Rectal smooth muscle tissue (tissue), 1 donor: ENCODE measurements around the gene CACFD1.

ENCODE experiments used
- H3K27ac ChIP-seq: one replicate; pipeline ENCODE4 v1.7.0; 2013; ENCODE audit warnings: low read depth, low read length, inconsistent platforms
- H3K27me3 ChIP-seq: one replicate; pipeline ENCODE4 v1.7.0; 2013; ENCODE audit warnings: low read length; ENCODE audit not compliant: control insufficient read depth, insufficient read depth
- H3K36me3 ChIP-seq: one replicate; pipeline ENCODE4 v1.7.0; 2013; ENCODE audit warnings: low read length; ENCODE audit not compliant: control insufficient read depth, insufficient read depth
- H3K4me1 ChIP-seq: one replicate; pipeline ENCODE4 v1.7.0; 2013; ENCODE audit warnings: low read length; ENCODE audit not compliant: control insufficient read depth, insufficient read depth
- H3K4me3 ChIP-seq: one replicate; pipeline ENCODE4 v1.7.0; 2013; ENCODE audit warnings: low read length
- H3K9ac ChIP-seq: one replicate; pipeline ENCODE4 v1.7.0; 2013; ENCODE audit warnings: low read length

CACFD1 gene

DNA sequence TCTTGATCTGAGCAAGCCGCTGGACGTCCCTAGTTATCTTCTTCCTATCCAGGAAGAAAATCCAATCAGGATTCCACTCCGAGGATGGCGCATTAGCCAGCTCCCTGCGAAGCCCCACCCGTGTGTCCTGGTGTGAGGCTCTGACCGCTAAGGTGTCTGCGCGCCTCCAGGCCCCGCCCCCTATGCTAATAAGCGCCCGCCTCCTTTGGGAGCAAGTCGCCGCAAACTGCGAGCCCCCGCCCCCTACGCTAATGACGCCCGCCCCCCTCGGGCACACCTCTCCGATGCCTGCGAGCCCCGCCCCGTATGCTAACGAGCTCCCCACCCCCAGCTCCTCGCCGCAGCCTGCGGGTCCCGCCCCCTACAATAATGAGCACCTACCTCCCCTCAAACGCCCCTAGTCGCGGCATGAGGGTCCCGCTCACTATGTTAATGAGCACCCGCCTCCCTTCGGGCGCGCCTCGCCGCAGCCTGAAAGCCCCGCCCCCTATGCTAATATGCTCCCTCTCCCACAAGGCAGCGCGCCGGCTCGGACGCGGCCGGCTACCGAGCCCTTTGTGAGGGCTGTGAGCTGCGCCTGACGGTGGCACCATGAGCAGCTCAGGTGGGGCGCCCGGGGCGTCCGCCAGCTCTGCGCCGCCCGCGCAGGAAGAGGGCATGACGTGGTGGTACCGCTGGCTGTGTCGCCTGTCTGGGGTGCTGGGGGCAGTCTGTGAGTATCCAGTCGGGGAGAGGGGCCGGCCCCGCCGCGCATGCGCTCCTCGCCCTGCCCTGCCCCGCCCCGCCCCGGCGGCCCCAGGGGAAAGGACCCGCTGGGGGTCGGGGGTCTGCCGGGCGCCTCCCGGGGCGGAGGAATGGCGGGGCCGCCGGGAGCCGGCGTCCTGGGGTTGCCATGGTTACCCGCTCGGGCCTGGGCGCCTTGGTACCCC, at the start of gene CACFD1:
Gene CACFD1 (plus strand): TSS at position 503 of the 929 bp plus-strand sequence. CDS start 89 bp downstream, at position 592.
- no peaks in the 10 kb centered on the region for H3K36me3 ChIP-seq
- H3K9ac ChIP-seq: peak within 1 kb of the TSS; percentile 83
- peak within 1 kb of the TSS; percentile 90 for H3K27ac ChIP-seq
- H3K4me1 ChIP-seq: peaks cover 4% of the 10 kb centered on the region
- H3K27me3 ChIP-seq: no peaks in the 10 kb centered on the region
- H3K4me3 ChIP-seq: peak within 1 kb of the TSS; percentile 73

DNA sequence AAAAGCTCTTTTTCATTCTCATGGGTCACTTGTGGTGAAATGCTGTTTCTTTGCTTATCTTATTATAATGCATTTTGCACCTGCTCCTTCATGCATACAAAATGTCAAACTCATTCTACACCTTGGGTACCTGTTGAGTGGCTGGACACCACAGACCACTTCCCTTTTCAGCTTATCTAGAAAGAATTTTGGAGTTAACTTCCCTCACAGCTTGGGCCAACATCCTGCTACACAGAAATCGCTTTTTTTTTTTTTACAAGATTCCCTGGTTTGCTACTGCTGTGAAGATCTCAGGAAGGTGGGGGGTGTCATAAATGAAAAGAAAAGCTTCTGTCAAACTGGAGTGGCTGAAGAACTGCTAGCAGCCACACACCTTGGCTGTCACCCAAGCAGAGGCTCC, 44.6 kb upstream of the CACFD1 start:
- Histone ChIP-seq H3K36me3 (peaks cover 34% of the 10 kb centered on the region), H3K9ac (no peak overlapping the region), H3K27me3 (no peaks in the 10 kb centered on the region), H3K27ac (no peak overlapping the region), H3K4me3 (no peak overlapping the region), H3K4me1 (peaks cover 7% of the 10 kb centered on the region)

DNA sequence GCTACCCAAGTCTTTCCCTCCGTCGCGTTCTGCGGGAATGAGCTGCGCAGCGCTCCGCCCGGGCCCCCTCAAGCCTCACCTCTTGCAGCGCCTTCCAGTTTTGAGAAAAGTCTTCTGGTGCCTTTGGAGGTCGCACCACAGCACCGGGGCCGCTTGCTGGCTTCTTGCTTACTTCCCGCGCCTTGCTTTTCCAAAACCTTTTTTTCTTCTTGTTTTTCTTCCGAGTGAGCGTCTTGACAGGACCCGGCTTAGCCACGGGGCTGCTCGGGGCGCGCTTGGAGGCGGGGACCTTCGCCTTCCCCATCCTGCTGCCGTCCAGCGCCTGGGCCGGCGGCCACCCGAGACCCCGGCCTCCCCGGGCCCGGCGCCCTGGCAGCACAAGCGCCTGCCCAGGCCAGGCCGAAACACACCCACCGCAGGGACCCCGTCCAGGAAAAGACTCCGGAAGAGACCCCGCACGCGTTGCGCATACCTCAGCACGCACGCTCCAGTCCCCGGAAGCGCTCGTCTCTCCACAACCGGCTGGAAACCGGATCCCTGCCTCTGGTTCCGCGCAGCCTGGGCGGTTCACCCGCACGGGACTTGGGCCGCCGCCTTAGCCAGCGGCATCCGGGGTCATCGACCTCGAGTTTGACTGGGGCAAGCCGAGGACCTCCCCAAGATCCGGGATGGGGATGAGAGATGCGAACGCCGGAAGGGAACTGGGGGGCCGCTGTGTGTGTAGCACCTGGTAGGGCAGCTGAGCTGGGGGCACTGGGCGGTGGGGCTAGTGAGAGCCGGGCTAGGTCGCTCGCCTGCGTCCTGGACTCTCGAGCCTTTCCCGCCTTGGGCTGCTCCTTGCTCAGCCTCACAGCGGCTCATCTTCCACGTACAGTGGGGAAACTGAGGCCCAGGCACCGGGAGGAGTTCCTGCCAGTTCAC, 42.0 kb upstream of the CACFD1 start, which contains the start of gene REXO4:
Gene REXO4 (minus strand): TSS at position 470 of the 921 bp plus-strand sequence. CDS start 166 bp downstream, at position 304.
- Histone ChIP-seq H3K27ac (peak within 1 kb of the TSS; percentile 92), H3K4me1 (peaks cover 7% of the 10 kb centered on the region), H3K27me3 (no peaks in the 10 kb centered on the region), H3K4me3 (peak within 1 kb of the TSS; percentile 91), H3K36me3 (peaks cover 16% of the 10 kb centered on the region), H3K9ac (peak within 1 kb of the TSS; percentile 67)

DNA sequence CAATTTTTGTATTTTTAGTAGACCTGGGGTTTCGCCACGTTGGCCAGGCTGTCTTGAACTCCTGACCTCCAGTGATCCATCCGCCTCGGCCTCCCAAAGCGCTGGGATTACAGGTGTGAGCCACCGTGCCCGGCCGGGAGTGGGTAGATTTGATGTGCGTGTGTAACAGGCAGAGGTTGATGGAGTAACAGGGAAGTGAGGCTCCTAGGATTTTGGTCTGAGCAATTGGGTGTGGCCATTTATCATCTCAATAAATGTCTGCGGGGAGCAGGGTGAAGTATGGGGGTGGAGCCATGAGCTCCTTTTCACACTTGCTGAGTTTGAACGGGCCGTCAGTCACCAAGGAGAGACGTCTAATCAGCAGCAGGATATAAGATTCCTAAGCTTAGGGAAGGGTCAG, 40.8 kb upstream of the CACFD1 start:
- peaks cover 7% of the 10 kb centered on the region for H3K4me1 ChIP-seq
- H3K36me3 ChIP-seq: peaks cover 10% of the 10 kb centered on the region
- H3K27ac ChIP-seq: no peak overlapping the region
- H3K4me3 ChIP-seq: peak overlapping the region; percentile 91
- H3K9ac ChIP-seq: no peak overlapping the region
- H3K27me3 ChIP-seq: no peaks in the 10 kb centered on the region

DNA sequence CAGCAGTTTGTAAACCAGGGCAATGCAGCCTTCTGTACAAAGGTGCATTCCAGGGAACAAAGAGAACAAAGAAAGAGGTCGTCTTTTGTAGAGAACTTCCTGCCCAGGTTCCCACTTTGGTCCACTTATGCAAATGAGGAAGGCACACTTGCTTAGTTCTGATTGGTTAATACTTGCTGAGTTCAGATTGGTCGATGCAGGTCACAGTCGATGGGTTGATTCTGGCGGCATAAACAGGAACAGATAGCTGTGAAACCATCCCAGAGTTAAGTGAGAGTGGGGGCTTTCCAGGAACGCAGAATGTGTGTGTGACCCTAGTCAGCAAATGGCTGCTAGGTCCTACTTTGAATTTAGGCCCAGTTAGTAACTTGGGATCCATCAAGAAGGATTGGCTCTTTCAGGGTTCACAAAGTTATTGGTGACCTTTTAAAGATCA, 39.4 kb upstream of the CACFD1 start:
- peaks cover 2% of the 10 kb centered on the region for H3K36me3 ChIP-seq
- no peak overlapping the region for H3K27ac ChIP-seq
- no peak overlapping the region for H3K4me3 ChIP-seq
- H3K4me1 ChIP-seq: peaks cover 7% of the 10 kb centered on the region
- H3K27me3 ChIP-seq: no peaks in the 10 kb centered on the region
- H3K9ac ChIP-seq: no peak overlapping the region

DNA sequence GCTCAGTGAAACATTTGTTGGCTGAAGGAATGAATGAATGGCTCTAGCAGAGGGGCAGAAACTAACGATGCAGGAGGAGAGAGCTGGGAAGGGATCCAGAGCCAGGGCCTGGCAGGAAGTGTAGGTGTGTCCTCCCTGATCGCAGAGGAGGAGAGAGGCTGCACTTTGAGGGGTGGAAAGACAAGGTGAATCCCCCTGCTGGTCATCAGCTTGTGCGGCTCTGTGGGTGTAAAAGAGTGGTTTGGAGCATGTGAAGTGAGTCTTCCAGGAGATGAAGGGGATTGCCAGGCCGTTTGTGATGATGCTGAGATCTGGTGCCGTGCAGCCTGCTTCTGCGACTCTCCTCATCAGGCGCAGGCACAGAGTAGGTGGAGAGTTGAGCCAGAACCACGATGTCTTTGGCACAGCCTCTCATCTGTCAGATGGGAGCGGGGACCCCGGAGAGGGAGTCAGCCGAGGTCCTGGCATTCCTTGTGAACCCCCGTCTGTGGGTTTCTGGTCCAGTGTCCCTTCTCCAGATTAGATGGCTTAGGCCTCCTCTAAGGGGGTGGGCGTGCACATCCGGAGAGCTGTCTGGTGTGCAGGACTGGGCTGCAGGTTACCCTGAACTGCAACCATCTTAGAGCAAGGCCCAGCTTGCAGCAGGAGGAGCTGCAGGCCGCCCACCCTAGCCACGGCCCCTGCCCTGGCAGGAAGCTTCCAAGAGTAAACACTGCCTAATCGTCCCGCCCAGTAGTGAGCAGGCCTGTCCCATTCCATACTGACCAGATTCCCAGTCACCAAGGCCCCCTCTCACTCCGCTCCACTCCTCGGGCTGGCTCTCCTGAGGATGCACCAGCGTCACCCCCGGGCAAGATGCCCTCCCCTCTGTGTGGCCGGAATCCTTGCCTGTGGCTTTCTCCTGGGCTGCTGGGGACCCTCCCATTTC, 37.9 kb upstream of the CACFD1 start, which contains the start of gene ADAMTS13:
Gene ADAMTS13 (plus strand): TSS at position 753 of the 928 bp plus-strand sequence. CDS start 77 bp downstream, at position 830.
- Histone ChIP-seq H3K27me3 (peaks cover 5% of the 10 kb centered on the region), H3K4me1 (peaks cover under 1% of the 10 kb centered on the region), H3K4me3 (no peak within 1 kb of the TSS), H3K36me3 (no peaks in the 10 kb centered on the region), H3K9ac (no peak within 1 kb of the TSS), H3K27ac (no peak within 1 kb of the TSS)

DNA sequence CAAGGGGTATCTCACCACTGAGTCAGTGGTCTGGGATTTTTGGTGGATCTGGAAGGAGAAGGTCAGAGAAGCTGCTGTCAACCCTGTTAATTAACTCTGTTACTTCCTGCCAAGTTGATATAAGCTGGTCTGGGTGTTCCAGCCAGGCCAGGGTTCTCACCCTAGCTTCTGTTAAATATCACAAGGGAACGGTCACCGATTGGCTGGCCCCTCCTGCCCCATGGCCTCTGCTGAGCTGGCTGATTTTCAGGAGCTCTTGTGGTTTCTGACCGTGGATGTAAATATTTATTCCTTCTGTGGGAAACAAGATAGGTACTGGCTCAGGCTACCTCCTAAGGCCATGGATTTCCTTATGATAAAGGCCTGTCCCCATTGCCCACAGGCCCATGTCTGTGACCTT, 36.6 kb upstream of the CACFD1 start:
- no peak overlapping the region for H3K27ac ChIP-seq
- no peaks in the 10 kb centered on the region for H3K4me1 ChIP-seq
- no peak overlapping the region for H3K9ac ChIP-seq
- H3K27me3 ChIP-seq: peaks cover 9% of the 10 kb centered on the region
- H3K36me3 ChIP-seq: no peaks in the 10 kb centered on the region
- H3K4me3 ChIP-seq: no peak overlapping the region

DNA sequence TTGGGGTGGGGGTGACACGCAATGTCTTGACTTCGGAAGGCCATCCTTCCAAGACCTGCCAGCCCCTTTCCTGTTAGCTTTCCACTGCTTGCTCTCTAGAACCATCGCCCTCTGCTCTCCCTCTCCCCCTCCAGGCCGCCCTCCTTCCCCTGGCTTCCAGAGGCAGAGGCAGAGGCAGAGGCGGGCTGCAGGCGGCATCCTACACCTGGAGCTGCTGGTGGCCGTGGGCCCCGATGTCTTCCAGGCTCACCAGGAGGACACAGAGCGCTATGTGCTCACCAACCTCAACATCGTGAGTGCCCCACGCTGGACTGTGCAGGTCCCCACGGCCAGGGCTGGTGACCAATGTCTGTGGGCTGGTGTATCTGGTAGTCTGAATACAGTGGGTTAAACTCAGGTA, 35.6 kb upstream of the CACFD1 start:
- H3K9ac ChIP-seq: no peak overlapping the region
- peaks cover 9% of the 10 kb centered on the region for H3K27me3 ChIP-seq
- H3K4me1 ChIP-seq: no peaks in the 10 kb centered on the region
- H3K4me3 ChIP-seq: no peak overlapping the region
- H3K36me3 ChIP-seq: no peaks in the 10 kb centered on the region
- H3K27ac ChIP-seq: no peak overlapping the region

DNA sequence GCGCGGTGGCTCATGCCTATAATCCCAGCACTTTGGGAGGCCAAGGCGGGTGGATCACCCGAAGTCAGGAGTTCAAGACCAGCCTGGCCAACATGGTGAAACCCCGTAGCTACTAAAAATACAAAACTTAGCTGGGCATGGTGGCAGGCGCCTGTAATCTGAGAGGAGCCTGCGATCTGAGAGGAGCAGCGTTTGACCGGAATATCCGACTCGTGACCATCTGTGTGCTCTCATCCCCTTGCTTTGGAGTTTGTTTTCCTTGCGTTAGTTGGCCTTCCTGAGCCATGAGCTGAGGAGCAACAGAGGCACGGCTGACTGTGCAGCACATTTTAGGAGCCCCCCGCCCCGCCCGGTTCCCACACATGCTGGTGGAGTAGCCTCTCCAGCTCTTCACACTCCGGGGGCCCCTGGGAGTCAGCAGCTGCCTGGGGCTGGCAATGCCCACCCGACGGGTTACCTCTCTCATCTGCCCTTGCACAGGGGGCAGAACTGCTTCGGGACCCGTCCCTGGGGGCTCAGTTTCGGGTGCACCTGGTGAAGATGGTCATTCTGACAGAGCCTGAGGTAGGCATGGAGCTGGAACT, 34.6 kb upstream of the CACFD1 start:
- Histone ChIP-seq H3K27ac (no peak overlapping the region), H3K27me3 (peaks cover 9% of the 10 kb centered on the region), H3K4me1 (no peaks in the 10 kb centered on the region), H3K36me3 (no peaks in the 10 kb centered on the region), H3K4me3 (no peak overlapping the region), H3K9ac (no peak overlapping the region)

DNA sequence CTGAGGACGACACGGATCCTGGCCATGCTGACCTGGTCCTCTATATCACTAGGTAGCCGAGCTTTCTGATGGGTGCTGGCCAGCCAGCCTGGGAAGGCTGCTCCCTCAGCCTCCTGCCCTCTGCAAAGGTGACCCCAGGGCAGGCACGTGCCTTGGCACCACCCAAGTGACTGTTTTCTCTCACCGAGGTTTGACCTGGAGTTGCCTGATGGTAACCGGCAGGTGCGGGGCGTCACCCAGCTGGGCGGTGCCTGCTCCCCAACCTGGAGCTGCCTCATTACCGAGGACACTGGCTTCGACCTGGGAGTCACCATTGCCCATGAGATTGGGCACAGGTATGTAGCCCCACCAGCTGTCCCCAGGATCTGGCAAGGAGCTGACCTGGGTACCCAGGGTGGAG, 33.8 kb upstream of the CACFD1 start:
- Histone ChIP-seq H3K4me1 (no peaks in the 10 kb centered on the region), H3K27me3 (peaks cover 9% of the 10 kb centered on the region)

DNA sequence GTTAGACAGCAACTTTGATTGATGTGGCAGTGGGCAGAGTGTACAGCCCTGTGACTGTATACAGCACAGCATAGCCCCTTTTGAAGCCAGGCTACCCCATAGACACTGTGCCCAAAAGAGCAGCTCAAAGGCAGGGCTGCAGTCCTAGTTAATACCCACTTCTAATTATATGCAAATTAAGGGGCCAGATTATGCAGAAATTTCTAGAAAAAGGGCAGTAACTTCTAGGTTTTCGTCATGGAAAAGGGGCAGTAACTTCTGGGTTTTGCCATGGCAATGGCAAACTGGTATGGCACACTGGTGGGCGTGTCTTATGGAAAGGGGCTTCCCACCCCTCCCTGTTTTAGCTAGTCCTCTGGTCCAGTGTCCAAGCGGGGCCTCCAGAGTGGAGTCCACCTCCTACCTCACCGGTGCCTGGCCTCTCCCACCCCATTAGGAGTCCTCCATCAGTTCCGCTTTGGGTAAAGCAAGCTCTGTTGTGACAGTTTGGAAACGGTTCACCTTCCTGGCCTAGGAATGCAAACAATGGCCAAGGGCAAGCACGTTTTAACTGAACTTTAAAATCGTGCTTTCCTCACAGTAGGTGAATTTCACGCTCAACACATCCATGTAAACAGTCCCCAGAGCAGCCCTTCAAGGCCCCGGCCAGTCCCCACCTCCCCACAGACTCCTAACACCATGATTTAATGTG, 32.0 kb upstream of the CACFD1 start:
- Histone ChIP-seq H3K27me3 (peaks cover 9% of the 10 kb centered on the region), H3K9ac (no peak overlapping the region), H3K36me3 (no peaks in the 10 kb centered on the region), H3K4me3 (no peak overlapping the region), H3K27ac (no peak overlapping the region), H3K4me1 (no peaks in the 10 kb centered on the region)

More for the DNA sequence above, 33.8 kb upstream of the CACFD1 start:
- H3K4me3 ChIP-seq: no peak overlapping the region
- no peak overlapping the region for H3K27ac ChIP-seq
- no peaks in the 10 kb centered on the region for H3K36me3 ChIP-seq
- H3K9ac ChIP-seq: no peak overlapping the region
